Activated B cell treated with CpG ODN at 0.5 μM for 24 hours (primary cell): Measurements from ENCODE around the gene FBXO41. TPM values are rescaled to one million over a fixed set of nuclear protein-coding genes. Genes with fewer than 3 reads are reported as not detected.

ENCODE experiments used
- ATAC-seq: fragments of 200-7000 bp; cut with Tn5 transposase; one replicate; pipeline ENCODE4 v1.10.0; 2021; ENCODE audit warnings: low read depth, mild to moderate bottlenecking, moderate library complexity
- CTCF ChIA-PET: fragments of 350-600 bp; sonication (Branson Sonifier 250); formaldehyde crosslinking; loops from one replicate; lab custom pipeline; 2021; ENCODE audit warnings: antibody characterized with exemption; lab: Charles Lee
- POLR2A ChIA-PET: fragments of 350-600 bp; sonication (Branson Sonifier 250); formaldehyde crosslinking; loops from one replicate; lab custom pipeline; 2021; ENCODE audit warnings: antibody characterized with exemption; lab: Charles Lee
- DNase-seq: peaks from one replicate; pipeline ENCODE4 v3.0.0; 2022
- H3K27ac Mint-ChIP-seq: one replicate; pipeline ENCODE4 v1.8.0; 2020; ENCODE audit warnings: mixed read lengths
- H3K27me3 Mint-ChIP-seq: one replicate; pipeline ENCODE4 v1.8.0; 2021; ENCODE audit warnings: mixed read lengths
- H3K36me3 Mint-ChIP-seq: one replicate; pipeline ENCODE4 v1.8.0; 2021; ENCODE audit warnings: low read depth, mixed read lengths
- H3K4me1 Mint-ChIP-seq: one replicate; pipeline ENCODE4 v1.8.0; 2021; ENCODE audit warnings: mixed read lengths
- H3K4me3 Mint-ChIP-seq: one replicate; pipeline ENCODE4 v1.8.0; 2020; ENCODE audit warnings: mild to moderate bottlenecking, mixed read lengths
- H3K9me3 Mint-ChIP-seq: one replicate; pipeline ENCODE4 v1.8.0; 2020; ENCODE audit warnings: mixed read lengths
- intact Hi-C: fragments of 100-400 bp; cut with micrococcal nuclease; formaldehyde crosslinking; loops from one replicate; pipeline ENCODE4 v1.15.1; 2024
- total RNA-seq: library from RNA; stranded (reverse); gene quantifications from 2 replicates; pipeline ENCODE4 v1.2.3, GENCODE V29; 2022
- TF ChIP-seq, protein P1 (sequence below): fragments of 200-600 bp; IDR thresholded peaks from one replicate; pipeline ENCODE4 v1.8.0; 2022; ENCODE audit warnings: antibody characterized with exemption, mild to moderate bottlenecking

The FBXO41 gene
- total RNA-seq, 1 donor from 2014 or later, result 25.7 TPM

DNA sequence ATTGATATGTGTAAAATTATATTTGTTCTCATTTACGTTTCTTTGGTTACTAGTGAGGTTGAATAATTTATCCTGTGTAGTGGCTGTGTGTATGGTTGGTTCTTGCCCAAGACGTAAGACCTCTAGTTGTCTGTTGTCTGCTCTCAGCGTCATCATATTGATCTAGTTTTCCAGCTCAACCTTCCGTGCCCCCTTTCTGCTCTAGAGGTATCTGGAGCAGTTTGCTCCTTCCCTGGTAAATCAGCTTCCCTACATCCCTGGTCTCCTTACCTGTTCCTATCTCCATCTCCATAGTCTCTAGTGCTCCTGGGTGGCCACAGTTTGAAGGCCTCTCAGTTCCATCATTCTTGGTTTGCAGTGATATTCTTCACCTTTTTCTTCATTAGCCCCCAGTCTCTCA, 69.0 kb downstream of the FBXO41 start:
- H3K4me3 Mint-ChIP-seq, result peak overlapping the region; percentile 87
- H3K9me3 Mint-ChIP-seq, result no peaks in the 10 kb centered on the region
- H3K27ac Mint-ChIP-seq, result peak overlapping the region; percentile 80
- CTCF ChIA-PET, result no interaction called here
- ATAC-seq (no peak), DNase-seq (no peak)
- POLR2A ChIA-PET, result interaction anchor here (0.6 to 1.7 kb wide), 4 partner anchors 19 to 144 kb away, joined by 4 to 25 read pairs (median 4); partner anchors contain the start of genes CCT7, PRADC1 and SFXN5
- H3K27me3 Mint-ChIP-seq, result no peaks in the 10 kb centered on the region
- intact Hi-C loops, result no loop called here
- TF ChIP-seq, protein P1, sequence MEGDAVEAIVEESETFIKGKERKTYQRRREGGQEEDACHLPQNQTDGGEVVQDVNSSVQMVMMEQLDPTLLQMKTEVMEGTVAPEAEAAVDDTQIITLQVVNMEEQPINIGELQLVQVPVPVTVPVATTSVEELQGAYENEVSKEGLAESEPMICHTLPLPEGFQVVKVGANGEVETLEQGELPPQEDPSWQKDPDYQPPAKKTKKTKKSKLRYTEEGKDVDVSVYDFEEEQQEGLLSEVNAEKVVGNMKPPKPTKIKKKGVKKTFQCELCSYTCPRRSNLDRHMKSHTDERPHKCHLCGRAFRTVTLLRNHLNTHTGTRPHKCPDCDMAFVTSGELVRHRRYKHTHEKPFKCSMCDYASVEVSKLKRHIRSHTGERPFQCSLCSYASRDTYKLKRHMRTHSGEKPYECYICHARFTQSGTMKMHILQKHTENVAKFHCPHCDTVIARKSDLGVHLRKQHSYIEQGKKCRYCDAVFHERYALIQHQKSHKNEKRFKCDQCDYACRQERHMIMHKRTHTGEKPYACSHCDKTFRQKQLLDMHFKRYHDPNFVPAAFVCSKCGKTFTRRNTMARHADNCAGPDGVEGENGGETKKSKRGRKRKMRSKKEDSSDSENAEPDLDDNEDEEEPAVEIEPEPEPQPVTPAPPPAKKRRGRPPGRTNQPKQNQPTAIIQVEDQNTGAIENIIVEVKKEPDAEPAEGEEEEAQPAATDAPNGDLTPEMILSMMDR, result no peak
- H3K4me1 Mint-ChIP-seq, result peaks cover 32% of the 10 kb centered on the region
- H3K36me3 Mint-ChIP-seq, result peaks cover 12% of the 10 kb centered on the region

DNA sequence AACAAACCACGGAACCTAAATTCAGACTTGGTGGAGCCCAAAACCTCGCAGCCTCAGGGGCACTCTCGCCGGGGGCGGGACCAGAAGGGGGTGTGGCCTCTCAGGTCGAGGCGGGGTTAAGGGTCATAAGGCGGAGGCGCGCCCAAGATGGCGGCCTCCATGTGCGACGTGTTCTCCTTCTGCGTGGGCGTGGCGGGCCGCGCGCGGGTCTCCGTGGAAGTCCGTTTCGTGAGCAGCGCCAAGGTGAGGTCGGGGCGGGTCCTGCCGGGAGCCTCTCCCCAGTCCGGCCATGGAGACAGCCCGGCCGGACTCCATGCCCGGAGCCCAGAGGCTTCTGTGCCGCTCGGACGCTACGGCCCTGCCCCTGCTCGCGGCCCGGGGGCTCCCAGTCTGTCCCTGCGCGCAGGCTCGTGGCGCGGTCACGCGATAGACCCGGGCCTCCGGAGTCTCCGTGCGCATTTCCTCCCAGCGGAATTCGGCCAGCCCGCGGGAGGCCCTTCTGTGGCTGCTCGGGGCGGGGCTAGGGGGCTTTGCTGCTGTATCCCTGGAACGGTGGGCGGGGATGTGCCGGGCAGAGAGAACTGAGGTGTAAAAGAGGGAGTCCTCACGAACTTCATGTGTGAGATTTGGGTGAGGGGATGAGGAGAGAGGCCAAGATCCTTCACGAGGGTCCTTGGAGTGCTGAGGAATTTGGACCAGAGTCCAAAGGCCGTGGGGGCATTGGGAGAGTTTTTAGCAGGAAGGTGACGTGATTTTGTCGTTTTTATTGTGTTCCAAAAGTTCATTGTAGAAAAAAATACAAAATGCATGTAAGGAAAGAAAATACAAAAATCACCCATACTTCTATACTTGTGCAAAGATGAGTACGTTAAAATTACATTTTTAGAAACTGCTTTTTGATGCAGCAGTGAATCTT, 69.9 kb downstream of the FBXO41 start, which contains the start of gene SMYD5:
TSS of gene SMYD5 (plus strand) at position 126 of the 916 bp plus-strand sequence. CDS start at position 148, 22 bp downstream.
- intact Hi-C loops, result loop anchor here (1.0 kb wide), 6 partner anchors 19 to 171 kb away; partner anchors contain the start of genes ALMS1, FBXO41, PRADC1 and SFXN5
- Mint-ChIP-seq H3K4me1 (peaks cover 32% of the 10 kb centered on the region), H3K9me3 (no peaks in the 10 kb centered on the region), H3K36me3 (peaks cover 6% of the 10 kb centered on the region), H3K27ac (peak within 1 kb of the TSS; percentile 89), H3K27me3 (peaks cover 3% of the 10 kb centered on the region), H3K4me3 (peak within 1 kb of the TSS; percentile 87)
- ATAC-seq (peak; percentile 94), DNase-seq (peak; percentile 90)
- ChIA-PET CTCF (interaction anchor here (2.1 to 2.9 kb wide), 2 partner anchors 37 to 129 kb away, joined by 22 to 32 read pairs; no protein-coding TSS in a partner anchor), POLR2A (interaction anchor here (0.6 to 2.6 kb wide), 6 partner anchors 19 to 143 kb away, joined by 4 to 28 read pairs (median 5); partner anchors contain the start of genes CCT7, PRADC1 and SFXN5)
- TF ChIP-seq, protein P1, result no peak

DNA sequence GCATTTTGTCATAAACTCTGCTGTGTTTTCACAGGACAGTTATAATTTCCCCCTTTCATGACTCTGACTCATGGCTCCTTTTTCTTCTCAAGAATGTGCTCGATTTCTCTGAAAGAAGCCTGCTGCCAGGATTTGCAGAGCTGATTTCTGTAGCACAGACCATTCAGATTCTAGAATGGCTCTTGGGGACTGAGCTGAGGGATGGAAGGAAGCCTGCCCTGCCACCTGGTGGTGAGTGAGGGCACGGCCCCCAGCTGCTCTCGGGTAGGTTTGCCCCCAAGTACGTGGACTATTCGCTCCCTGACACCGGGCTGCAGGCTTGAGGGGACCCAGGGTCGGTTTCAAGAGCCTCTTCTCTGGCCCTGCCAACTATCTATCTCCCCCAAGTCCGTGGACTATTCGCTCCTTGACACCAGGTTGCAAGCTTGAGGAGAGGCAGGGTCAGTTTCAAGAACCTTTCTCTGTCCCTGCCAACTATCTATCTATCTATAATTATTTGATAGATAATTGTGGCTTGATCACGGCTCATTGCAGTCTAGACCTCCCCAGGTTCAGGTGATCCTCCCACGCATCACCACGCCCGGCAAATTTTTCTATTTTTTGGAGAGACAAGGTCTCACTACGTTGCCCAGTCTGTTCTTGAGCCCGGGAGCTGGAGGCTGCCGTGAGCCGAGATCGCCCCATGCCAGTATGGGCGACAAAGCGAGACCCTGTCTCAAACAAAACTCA, 71.7 kb downstream of the FBXO41 start:
- H3K36me3 Mint-ChIP-seq, result peaks cover 2% of the 10 kb centered on the region
- no peak overlapping the region for H3K27ac Mint-ChIP-seq
- POLR2A ChIA-PET, result interaction anchor here (0.7 to 2.6 kb wide), 4 partner anchors 13 to 72 kb away, joined by 3 to 28 read pairs (median 6); partner anchors contain the start of genes CCT7, FBXO41 and PRADC1
- CTCF ChIA-PET, result interaction anchor here (0.7 to 2.9 kb wide), 15 partner anchors 11 to 441 kb away, joined by 3 to 32 read pairs (median 4); partner anchors contain the start of genes CCT7 and PRADC1
- peaks cover 14% of the 10 kb centered on the region for H3K27me3 Mint-ChIP-seq
- DNase-seq (peak; percentile 64), ATAC-seq (peak; percentile 60)
- H3K4me1 Mint-ChIP-seq, result peaks cover 32% of the 10 kb centered on the region
- H3K4me3 Mint-ChIP-seq, result peak overlapping the region; percentile 49
- H3K9me3 Mint-ChIP-seq, result no peaks in the 10 kb centered on the region
- intact Hi-C loops, result loop anchor here (1.0 to 2.0 kb wide), 6 partner anchors 35 to 442 kb away; no protein-coding TSS in a partner anchor
- TF ChIP-seq, protein P1, result no peak

DNA sequence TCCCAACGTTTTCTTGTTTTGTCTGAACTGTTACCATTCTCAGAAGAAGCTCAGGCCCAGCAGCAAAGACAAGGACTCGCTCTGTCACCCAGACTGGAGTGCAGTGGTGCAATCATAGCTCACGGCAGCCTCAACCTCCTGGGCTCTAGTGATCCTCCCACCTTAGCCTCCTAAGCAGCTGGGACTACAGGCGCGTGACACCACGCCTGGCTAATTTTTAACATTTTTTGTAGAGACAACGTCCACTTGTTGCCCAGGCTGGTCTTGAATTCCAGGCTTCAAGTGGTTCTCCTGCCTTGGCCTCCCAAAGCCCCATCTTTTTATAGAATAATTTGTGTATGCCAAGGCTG, 72.2 kb downstream of the FBXO41 start:
- Mint-ChIP-seq H3K27me3 (peaks cover 15% of the 10 kb centered on the region), H3K4me3 (no peak overlapping the region), H3K9me3 (no peaks in the 10 kb centered on the region), H3K4me1 (peaks cover 32% of the 10 kb centered on the region), H3K36me3 (peaks cover 2% of the 10 kb centered on the region), H3K27ac (no peak overlapping the region)
- POLR2A ChIA-PET, result interaction anchor here (0.8 to 2.6 kb wide), 5 partner anchors 9 to 73 kb away, joined by 3 to 28 read pairs (median 6); partner anchors contain the start of genes CCT7, FBXO41 and PRADC1
- CTCF ChIA-PET, result interaction anchor here (0.7 to 2.9 kb wide), 14 partner anchors 18 to 440 kb away, joined by 3 to 32 read pairs (median 6); partner anchors contain the start of genes CCT7 and PRADC1
- DNase-seq (no peak), ATAC-seq (no peak)
- TF ChIP-seq, protein P1, result no peak
- intact Hi-C loops, result loop anchor here (1.0 to 2.0 kb wide), 6 partner anchors 35 to 441 kb away; no protein-coding TSS in a partner anchor
